Ovary (tissue), 3 donors: Measurements from ENCODE around the gene SLC13A4.

ENCODE experiments used
- CTCF ChIP-seq, 3 donors: fragments of 450-650 bp in 2 of 3; fragments of 200-600 bp in 1 of 3; IDR thresholded peaks; one replicate each; pipeline versions ENCODE4 v1.5.1 to v1.8.0; 2016 to 2022; ENCODE audit warnings: antibody characterized with exemption in 3 of 3, mild to moderate bottlenecking in 1 of 3
- POLR2A ChIP-seq: fragments of 450-650 bp; IDR thresholded peaks from one replicate; pipeline ENCODE4 v1.6.1; 2017; ENCODE audit warnings: antibody characterized with exemption, mild to moderate bottlenecking, moderate library complexity
- donor health status: DM: no; HTN: no; CAD: no.

GRCh38 chr7:135712182-135712782 is 15.7 kb downstream of the SLC13A4 start:
- TF ChIP-seq CTCF (IDR thresholded peaks at IDR 0.05) (no peak), POLR2A (no peak)
